K562 (cell line): ENCODE measurements around the gene APOL4. TPM values are rescaled to one million over a fixed set of nuclear protein-coding genes. Genes with fewer than 3 reads are reported as not detected.

Source experiments
- E4F1 ChIP-seq: fragments of 250-450 bp; sonication (Bioruptor Pico); IDR thresholded peaks from 2 replicates; pipeline ENCODE4 v1.5.0; 2021; ENCODE audit warnings: mild to moderate bottlenecking, borderline replicate concordance
- MED1 ChIP-seq: sonication (generic); formaldehyde crosslinking; IDR thresholded peaks from 2 replicates; pipeline ENCODE4 v1.8.1; 2023; ENCODE audit warnings: missing genetic modification reagents, borderline replicate concordance
- NR3C1 ChIP-seq: sonication (generic); formaldehyde crosslinking; IDR thresholded peaks from 2 replicates; pipeline ENCODE4 v1.8.1; 2022; ENCODE audit warnings: missing genetic modification reagents
- PCBP1 ChIP-seq: fragments of 200-400 bp; formaldehyde crosslinking; IDR thresholded peaks from 2 replicates; pipeline ENCODE4 v1.6.1; 2018; ENCODE audit warnings: mild to moderate bottlenecking, low read depth, low read length; ENCODE audit not compliant: poor library complexity, severe bottlenecking
- SREBF1 ChIP-seq: fragments of 150-350 bp; IDR thresholded peaks from 2 replicates; pipeline ENCODE4 v1.6.1; 2014; ENCODE audit warnings: antibody characterized with exemption, low read depth, low read length, borderline replicate concordance
- polyA plus RNA-seq, 8 experiments: library from polyadenylated mRNA; depleted of rRNA in 4 of 8; stranded (reverse) in 5 of 8; unstranded in 3 of 8; fragments of >200 nt; fragmentation: Nextera tagmentation in 2 of 8; fragmentation: Illumina TruSeq in 1 of 8; extraction: Ambion mirVana in 2 of 8; extraction: Trizol in 1 of 8; gene quantifications; 2 replicates each; pipeline versions ENCODE4 v1.2.1 to v1.2.3, GENCODE V29; 2011 to 2014; ENCODE audit warnings: inconsistent platforms in 1 of 8, missing spikeins in 1 of 8
- total RNA-seq, 7 experiments: library from RNA; depleted of rRNA in 6 of 7; stranded (reverse); fragments of >200 nt in 6 of 7; fragmentation: Illumina TruSeq in 2 of 7; extraction: Trizol in 2 of 7; gene quantifications; 2 replicates each; pipeline versions ENCODE4 v1.2.1 to v1.2.3, GENCODE V29; 2011 to 2021; ENCODE audit warnings: low replicate concordance in 1 of 7
- TF ChIP-seq, protein P1 (sequence below): sonication (generic); formaldehyde crosslinking; IDR thresholded peaks from 2 replicates; pipeline ENCODE4 v1.8.1; 2023; ENCODE audit warnings: missing genetic modification reagents, mild to moderate bottlenecking, borderline replicate concordance
- TF ChIP-seq, protein P2 (sequence below): sonication (generic); formaldehyde crosslinking; IDR thresholded peaks from 2 replicates; pipeline ENCODE4 v1.8.0; 2023; ENCODE audit warnings: mild to moderate bottlenecking, missing genetic modification reagents

Gene APOL4
- total and polyA plus RNA-seq, 9 of the 15 experiments (the other 6 are each of a cell fraction or from before 2014, with no cell fraction given) = 6.5 to 15.0 (median 9.8) TPM

- TF ChIP-seq, protein P1, sequence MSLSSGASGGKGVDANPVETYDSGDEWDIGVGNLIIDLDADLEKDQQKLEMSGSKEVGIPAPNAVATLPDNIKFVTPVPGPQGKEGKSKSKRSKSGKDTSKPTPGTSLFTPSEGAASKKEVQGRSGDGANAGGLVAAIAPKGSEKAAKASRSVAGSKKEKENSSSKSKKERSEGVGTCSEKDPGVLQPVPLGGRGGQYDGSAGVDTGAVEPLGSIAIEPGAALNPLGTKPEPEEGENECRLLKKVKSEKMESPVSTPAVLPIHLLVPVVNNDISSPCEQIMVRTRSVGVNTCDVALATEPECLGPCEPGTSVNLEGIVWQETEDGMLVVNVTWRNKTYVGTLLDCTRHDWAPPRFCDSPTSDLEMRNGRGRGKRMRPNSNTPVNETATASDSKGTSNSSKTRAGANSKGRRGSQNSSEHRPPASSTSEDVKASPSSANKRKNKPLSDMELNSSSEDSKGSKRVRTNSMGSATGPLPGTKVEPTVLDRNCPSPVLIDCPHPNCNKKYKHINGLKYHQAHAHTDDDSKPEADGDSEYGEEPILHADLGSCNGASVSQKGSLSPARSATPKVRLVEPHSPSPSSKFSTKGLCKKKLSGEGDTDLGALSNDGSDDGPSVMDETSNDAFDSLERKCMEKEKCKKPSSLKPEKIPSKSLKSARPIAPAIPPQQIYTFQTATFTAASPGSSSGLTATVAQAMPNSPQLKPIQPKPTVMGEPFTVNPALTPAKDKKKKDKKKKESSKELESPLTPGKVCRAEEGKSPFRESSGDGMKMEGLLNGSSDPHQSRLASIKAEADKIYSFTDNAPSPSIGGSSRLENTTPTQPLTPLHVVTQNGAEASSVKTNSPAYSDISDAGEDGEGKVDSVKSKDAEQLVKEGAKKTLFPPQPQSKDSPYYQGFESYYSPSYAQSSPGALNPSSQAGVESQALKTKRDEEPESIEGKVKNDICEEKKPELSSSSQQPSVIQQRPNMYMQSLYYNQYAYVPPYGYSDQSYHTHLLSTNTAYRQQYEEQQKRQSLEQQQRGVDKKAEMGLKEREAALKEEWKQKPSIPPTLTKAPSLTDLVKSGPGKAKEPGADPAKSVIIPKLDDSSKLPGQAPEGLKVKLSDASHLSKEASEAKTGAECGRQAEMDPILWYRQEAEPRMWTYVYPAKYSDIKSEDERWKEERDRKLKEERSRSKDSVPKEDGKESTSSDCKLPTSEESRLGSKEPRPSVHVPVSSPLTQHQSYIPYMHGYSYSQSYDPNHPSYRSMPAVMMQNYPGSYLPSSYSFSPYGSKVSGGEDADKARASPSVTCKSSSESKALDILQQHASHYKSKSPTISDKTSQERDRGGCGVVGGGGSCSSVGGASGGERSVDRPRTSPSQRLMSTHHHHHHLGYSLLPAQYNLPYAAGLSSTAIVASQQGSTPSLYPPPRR (CRISPR knock-in tag) = no peak
- TF ChIP-seq, protein P2, sequence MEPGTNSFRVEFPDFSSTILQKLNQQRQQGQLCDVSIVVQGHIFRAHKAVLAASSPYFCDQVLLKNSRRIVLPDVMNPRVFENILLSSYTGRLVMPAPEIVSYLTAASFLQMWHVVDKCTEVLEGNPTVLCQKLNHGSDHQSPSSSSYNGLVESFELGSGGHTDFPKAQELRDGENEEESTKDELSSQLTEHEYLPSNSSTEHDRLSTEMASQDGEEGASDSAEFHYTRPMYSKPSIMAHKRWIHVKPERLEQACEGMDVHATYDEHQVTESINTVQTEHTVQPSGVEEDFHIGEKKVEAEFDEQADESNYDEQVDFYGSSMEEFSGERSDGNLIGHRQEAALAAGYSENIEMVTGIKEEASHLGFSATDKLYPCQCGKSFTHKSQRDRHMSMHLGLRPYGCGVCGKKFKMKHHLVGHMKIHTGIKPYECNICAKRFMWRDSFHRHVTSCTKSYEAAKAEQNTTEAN = no peak
- TF ChIP-seq NR3C1 (CRISPR knock-in tag) = no peak
- no peak for TF ChIP-seq MED1
- no peak for TF ChIP-seq PCBP1
- no peak for TF ChIP-seq SREBF1
- TF ChIP-seq E4F1 = no peak
These were observed 44.8 kb downstream of the APOL4 start (continued) for GRCh38 chr22:36156515-36157419.
